ENCODE measurements around the gene RPS16. TPM values are rescaled to one million over a fixed set of nuclear protein-coding genes. Genes with fewer than 3 reads are reported as not detected.

Gene RPS16
- total and polyA plus RNA-seq, 9 of the 15 experiments (the other 6 are each of a cell fraction or from before 2014, with no cell fraction given): 82.6 to 3,671 (median 2,204) TPM

DNA sequence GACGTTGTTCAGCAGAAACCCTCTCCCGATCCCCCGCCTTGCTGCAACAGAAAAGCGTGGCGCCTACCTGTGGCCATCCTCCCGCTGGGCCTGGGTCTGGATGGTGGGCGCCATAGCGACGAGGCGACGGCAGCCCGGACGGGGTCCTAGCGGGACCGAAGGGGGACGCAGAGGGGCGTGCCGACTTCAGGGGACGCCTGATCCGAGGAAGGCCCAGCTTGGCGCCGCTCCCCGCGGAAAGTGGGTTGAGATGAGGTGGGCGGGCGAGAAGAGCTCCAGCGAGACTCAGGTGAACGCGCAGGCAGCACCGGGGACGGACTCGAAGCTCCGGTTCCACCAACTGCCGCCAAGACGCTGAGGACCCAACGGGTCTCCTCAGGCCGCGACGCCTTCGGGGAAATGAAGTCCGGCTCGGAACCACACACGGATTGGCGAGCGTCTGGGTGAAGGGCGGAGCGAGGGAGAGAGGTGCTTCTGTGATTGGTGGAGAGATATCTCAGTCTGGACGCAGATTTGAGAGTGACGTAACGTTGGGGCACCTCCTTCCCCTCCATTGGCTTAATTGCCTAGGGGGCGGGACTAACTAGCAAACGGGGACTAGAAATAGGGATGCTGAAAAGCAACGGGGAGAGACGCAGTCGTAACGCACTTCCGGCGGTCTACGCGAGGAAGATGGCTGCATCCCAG, 44.9 kb downstream of the RPS16 start, which contains the start of the genes MED29 and PAF1 (continued):
- TF ChIP-seq, protein P1, sequence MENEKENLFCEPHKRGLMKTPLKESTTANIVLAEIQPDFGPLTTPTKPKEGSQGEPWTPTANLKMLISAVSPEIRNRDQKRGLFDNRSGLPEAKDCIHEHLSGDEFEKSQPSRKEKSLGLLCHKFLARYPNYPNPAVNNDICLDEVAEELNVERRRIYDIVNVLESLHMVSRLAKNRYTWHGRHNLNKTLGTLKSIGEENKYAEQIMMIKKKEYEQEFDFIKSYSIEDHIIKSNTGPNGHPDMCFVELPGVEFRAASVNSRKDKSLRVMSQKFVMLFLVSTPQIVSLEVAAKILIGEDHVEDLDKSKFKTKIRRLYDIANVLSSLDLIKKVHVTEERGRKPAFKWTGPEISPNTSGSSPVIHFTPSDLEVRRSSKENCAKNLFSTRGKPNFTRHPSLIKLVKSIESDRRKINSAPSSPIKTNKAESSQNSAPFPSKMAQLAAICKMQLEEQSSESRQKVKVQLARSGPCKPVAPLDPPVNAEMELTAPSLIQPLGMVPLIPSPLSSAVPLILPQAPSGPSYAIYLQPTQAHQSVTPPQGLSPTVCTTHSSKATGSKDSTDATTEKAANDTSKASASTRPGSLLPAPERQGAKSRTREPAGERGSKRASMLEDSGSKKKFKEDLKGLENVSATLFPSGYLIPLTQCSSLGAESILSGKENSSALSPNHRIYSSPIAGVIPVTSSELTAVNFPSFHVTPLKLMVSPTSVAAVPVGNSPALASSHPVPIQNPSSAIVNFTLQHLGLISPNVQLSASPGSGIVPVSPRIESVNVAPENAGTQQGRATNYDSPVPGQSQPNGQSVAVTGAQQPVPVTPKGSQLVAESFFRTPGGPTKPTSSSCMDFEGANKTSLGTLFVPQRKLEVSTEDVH (IDR thresholded peaks at IDR 0.05; ENCODE audit: low read depth, partially characterized antibody): no peak
- TF ChIP-seq ZNF347 (CRISPR knock-in tag; IDR thresholded peaks at IDR 0.05; ENCODE audit: low read depth) (no peak), TCF7 (IDR thresholded peaks at IDR 0.05; ENCODE audit: borderline replicate concordance) (no peak), MBD2 (IDR thresholded peaks at IDR 0.05; ENCODE audit: borderline replicate concordance, low read depth) (peak; percentile 98), HINFP (tag; conservative IDR thresholded peaks at IDR 0.05; ENCODE audit: low read depth) (no peak), EP300 (IDR thresholded peaks at IDR 0.05; ENCODE audit: low read length) (peak; percentile 36), RBM34 (IDR thresholded peaks at IDR 0.05; ENCODE audit: borderline replicate concordance, insufficient read depth, low read length) (no peak), XRCC5 (IDR thresholded peaks at IDR 0.05; ENCODE audit: low read depth, low read length) (no peak; the same call in 1 of the 2 replicates), NFIX (CRISPR knock-in tag; IDR thresholded peaks at IDR 0.05; ENCODE audit: low read depth) (no peak), TSC22D4 (tag; IDR thresholded peaks at IDR 0.05) (no peak), HDAC6 (IDR thresholded peaks at IDR 0.05; ENCODE audit: low read depth, low read length) (no peak), CSDE1 (IDR thresholded peaks at IDR 0.05) (0 out of 4 replicates have a peak, but pooled peaks of 1 of the 2 experiments have one; percentile 76), ZNF696 (CRISPR knock-in tag; conservative IDR thresholded peaks at IDR 0.05) (no peak), KDM4B (IDR thresholded peaks at IDR 0.05; ENCODE audit: borderline replicate concordance in 2 of 2, low read depth in 1 of 2) (peak in 1 of 2 experiments; percentile 33; a peak in 1 of 4 replicates), POLR3G (IDR thresholded peaks at IDR 0.05; ENCODE audit: extremely low read depth, insufficient read length, insufficient replicate concordance) (no peak), RBM39 (optimal IDR thresholded peaks at IDR 0.05; ENCODE audit: low read depth, low read length) (no peak), RAD51 (IDR thresholded peaks at IDR 0.05; ENCODE audit: borderline replicate concordance, low read depth) (no peak), NRF1 (conservative IDR thresholded peaks at IDR 0.05 in 1 of 2, IDR thresholded peaks at IDR 0.05 in 1 of 2) (peak; percentile 73 to 78), CREB1 (IDR thresholded peaks at IDR 0.05) (peak; percentile 88), CREB1 (CRISPR knock-in tag; IDR thresholded peaks at IDR 0.05) (peak; percentile 95), NFXL1 (CRISPR knock-in tag; IDR thresholded peaks at IDR 0.05) (no peak), SLC30A9 (CRISPR knock-in tag; IDR thresholded peaks at IDR 0.05) (no peak), ARID1B (IDR thresholded peaks at IDR 0.05) (no peak; the same call in 1 of the 2 replicates), KHSRP (IDR thresholded peaks at IDR 0.05) (no peak), ZNF77 (CRISPR knock-in tag; IDR thresholded peaks at IDR 0.05) (no peak)
- TF ChIP-seq, protein P2, sequence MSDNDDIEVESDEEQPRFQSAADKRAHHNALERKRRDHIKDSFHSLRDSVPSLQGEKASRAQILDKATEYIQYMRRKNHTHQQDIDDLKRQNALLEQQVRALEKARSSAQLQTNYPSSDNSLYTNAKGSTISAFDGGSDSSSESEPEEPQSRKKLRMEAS (CRISPR knock-in tag; IDR thresholded peaks at IDR 0.05): peak; percentile 70

All from K562 (cell line).